Skeletal muscle tissue (tissue), 4 donors: ENCODE measurements around the gene TOLLIP. TPM values are rescaled to one million over a fixed set of nuclear protein-coding genes. Genes with fewer than 3 reads are reported as not detected.
A peak's percentile ranks its signal among the peaks of the same experiment; 100 is the strongest.

Experiments
- H3K27ac ChIP-seq: one replicate; pipeline ENCODE4 v1.7.0; 2013; ENCODE audit warnings: mild to moderate bottlenecking, low read depth, low read length, inconsistent platforms
- H3K27me3 ChIP-seq, 3 donors: one replicate each; pipeline ENCODE4 v1.7.0; 2013; ENCODE audit warnings: low read length in 3 of 3; ENCODE audit not compliant: control insufficient read depth in 3 of 3, insufficient read depth in 3 of 3
- H3K36me3 ChIP-seq, 3 donors: one replicate each; pipeline ENCODE4 v1.7.0; 2013; ENCODE audit warnings: low read length in 3 of 3; ENCODE audit not compliant: control insufficient read depth in 3 of 3, insufficient read depth in 3 of 3
- H3K4me1 ChIP-seq, 3 donors: one replicate each; pipeline ENCODE4 v1.7.0; 2013; ENCODE audit warnings: low read length in 3 of 3, mild to moderate bottlenecking in 3 of 3; ENCODE audit not compliant: control insufficient read depth in 3 of 3, insufficient read depth in 3 of 3
- H3K4me3 ChIP-seq, 3 donors: one replicate each; pipeline ENCODE4 v1.7.0; 2013; ENCODE audit warnings: low read length in 3 of 3
- H3K9ac ChIP-seq, 3 donors: one replicate each; pipeline ENCODE4 v1.7.0; 2013; ENCODE audit warnings: low read length in 3 of 3, mild to moderate bottlenecking in 3 of 3, moderate library complexity in 2 of 3, low read depth in 1 of 3
- H3K9me3 ChIP-seq, 3 donors: one replicate each; pipeline ENCODE4 v1.7.0; 2013; ENCODE audit warnings: low read length in 3 of 3; ENCODE audit not compliant: control insufficient read depth in 3 of 3
- total RNA-seq: library from RNA; depleted of rRNA; stranded (reverse); fragments of >200 nt; gene quantifications from one replicate; pipeline ENCODE4 v1.2.3, GENCODE V29; 2014
- donor health status: Osteomylitis.

Gene TOLLIP
- total RNA-seq, 1 donor from 2014 or later, result 8.9 TPM

DNA sequence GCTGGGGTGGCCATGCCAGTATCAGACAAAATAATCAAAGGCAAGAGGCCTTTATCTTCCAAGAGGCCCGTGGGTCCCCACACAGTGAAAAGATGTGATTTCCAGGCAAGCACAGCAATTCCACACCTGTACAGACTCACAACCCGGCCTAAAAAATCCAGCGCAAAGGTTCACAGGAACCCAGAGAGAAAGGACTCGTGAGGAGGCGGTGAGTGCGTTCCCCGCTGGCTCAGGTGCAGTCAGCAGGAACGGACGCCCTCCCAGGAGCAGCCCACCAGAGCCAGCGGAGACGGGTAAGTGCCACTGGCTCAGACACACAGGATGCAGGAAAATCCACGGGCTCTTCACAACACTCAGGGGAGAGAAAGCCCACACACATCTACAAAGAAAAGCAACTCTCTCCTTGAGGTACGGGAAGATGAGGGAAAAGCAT lies 4.4 kb downstream of the TOLLIP start:
- Histone ChIP-seq H3K27ac (no peak overlapping the region), H3K4me1 (peaks cover 22 to 54% (median 42%) of the 10 kb centered on the region in 3 donors), H3K36me3 (peaks cover 6 to 12% (median 8%) of the 10 kb centered on the region in 3 donors), H3K4me3 (no peak overlapping the region), H3K9ac (peak overlapping the region in 1 of 3 donors; percentile 20), H3K9me3 (no peaks in the 10 kb centered on the region), H3K27me3 (no peaks in the 10 kb centered on the region)

DNA sequence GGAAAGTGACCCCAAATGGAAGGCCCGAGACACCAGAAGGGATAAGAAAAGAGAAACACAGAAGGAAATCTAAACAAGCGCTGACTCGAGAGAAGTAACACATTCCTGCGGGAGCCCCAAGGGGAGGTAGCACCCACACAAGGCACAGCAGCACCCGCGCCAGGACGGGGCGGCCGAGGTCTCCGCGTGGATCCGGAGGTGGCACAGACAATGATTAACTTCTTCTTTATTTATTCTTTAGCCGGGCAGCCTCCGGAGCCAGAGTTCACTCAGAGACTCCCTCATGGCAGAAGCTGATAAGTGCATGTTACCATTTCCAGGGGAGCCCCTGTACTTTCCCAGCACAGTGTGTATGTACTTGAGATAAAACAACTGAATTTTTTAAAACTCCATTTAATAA lies 5.1 kb downstream of the TOLLIP start:
- Histone ChIP-seq H3K4me1 (peaks cover 26 to 59% (median 47%) of the 10 kb centered on the region in 3 donors), H3K9me3 (no peaks in the 10 kb centered on the region), H3K27ac (no peak overlapping the region)

DNA sequence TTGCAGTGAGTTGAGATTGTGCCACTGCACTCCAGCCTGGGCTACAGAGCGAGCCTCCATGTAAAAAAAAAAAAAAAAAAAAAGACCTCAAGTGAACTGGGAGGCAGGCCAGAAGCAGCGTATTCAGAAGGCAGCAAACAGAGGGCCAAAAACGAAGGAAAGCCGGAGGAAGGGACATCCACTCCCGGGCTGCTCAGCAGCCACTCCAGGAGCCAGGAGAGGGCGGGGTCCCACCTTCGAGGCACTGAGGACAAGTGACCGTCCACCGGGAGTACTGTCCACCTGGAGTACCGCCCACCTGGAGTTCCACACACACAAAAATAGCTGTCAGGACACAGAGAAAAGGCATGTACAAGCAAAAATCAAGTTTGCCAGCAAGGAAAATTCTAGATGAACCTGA lies 5.5 kb downstream of the TOLLIP start:
- H3K4me1 ChIP-seq, result peaks cover 29 to 63% (median 51%) of the 10 kb centered on the region in 3 donors
- H3K27ac ChIP-seq, result no peak overlapping the region
- peaks cover 6 to 12% (median 8%) of the 10 kb centered on the region in 3 donors for H3K36me3 ChIP-seq
- H3K9ac ChIP-seq, result peak overlapping the region in 1 of 3 donors; percentile 3
- H3K27me3 ChIP-seq, result no peaks in the 10 kb centered on the region
- H3K9me3 ChIP-seq, result no peaks in the 10 kb centered on the region
- no peak overlapping the region for H3K4me3 ChIP-seq

More for the DNA sequence above, 5.1 kb downstream of the TOLLIP start:
- Histone ChIP-seq H3K4me3 (no peak overlapping the region), H3K9ac (peak overlapping the region in 1 of 3 donors; percentile 3), H3K36me3 (peaks cover 6 to 12% (median 8%) of the 10 kb centered on the region in 3 donors), H3K27me3 (no peaks in the 10 kb centered on the region)

DNA sequence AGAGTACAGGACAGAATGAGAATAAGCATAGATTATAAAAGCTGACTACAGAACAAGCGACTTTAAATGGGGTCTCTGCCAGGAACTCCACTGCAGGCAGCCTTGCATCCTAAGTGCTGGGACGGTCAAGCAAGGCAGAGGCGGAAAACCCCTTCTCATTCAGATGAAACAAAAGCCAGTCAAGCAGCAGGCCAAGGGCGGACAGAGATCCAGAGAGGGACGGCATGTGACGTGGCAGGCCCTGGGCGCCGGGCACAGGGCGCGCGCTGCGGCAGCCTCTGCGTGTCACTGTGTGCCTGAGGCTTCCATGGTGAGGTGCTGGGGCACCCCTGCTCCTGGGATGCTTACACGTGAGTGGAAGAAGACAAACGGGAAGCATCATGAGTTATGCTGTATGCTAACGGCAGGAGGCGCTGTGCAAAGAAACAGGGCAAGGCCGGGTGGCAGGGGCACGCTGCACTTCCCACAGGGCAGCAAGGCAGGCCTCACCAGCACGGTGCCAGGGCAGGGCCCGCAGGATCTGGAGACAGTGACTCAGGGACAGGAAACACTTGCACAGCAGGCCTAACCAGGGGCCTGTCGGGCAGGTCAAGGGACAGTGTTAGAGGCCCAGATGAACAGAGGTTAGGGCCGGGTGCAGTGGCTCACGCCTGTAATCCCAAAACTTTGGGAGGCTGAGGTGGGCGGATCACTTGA lies 6.2 kb downstream of the TOLLIP start:
- Histone ChIP-seq H3K4me1 (peaks cover 32 to 63% (median 51%) of the 10 kb centered on the region in 3 donors), H3K9ac (peak overlapping the region in 1 of 3 donors; percentile 16), H3K36me3 (peaks cover 6 to 12% (median 8%) of the 10 kb centered on the region in 3 donors), H3K27me3 (no peaks in the 10 kb centered on the region), H3K9me3 (no peaks in the 10 kb centered on the region), H3K4me3 (no peak overlapping the region), H3K27ac (no peak overlapping the region)

DNA sequence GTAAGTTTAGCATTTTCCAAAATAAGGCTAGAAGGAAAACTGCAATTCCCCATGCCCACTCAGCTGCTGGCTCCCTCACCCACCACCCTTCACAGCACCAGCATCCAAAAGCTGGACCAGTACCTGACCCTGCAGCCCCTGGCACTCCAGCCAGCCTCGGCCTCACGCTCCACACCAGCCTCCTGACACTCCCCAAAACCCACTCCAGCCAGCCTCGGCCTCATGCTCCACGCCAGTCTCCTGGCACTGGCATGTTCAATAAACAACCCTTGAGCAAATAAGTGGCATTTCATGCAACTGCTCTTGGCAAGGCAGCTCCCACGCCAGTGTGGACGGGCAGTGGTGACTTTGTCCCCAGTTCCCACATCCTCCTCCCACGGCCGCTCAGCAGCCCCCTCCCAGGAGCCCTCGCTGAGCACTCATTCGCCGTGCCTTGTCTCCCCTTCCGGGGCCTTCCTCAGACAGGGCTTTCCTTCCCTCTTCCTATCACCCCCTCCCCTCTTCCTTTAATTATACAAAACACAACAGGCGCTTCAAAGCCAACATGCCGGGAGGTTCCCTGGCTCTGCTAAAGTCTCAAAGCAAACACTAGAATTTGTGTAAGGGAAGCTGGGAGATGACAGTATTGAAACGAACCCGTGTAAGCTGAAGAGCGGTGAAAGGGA lies 6.8 kb downstream of the TOLLIP start:
- Histone ChIP-seq H3K27ac (no peak overlapping the region), H3K4me1 (peaks cover 34 to 63% (median 51%) of the 10 kb centered on the region in 3 donors), H3K9me3 (no peaks in the 10 kb centered on the region), H3K9ac (no peak overlapping the region), H3K27me3 (no peaks in the 10 kb centered on the region), H3K36me3 (peaks cover 6 to 14% (median 13%) of the 10 kb centered on the region in 3 donors), H3K4me3 (no peak overlapping the region)

DNA sequence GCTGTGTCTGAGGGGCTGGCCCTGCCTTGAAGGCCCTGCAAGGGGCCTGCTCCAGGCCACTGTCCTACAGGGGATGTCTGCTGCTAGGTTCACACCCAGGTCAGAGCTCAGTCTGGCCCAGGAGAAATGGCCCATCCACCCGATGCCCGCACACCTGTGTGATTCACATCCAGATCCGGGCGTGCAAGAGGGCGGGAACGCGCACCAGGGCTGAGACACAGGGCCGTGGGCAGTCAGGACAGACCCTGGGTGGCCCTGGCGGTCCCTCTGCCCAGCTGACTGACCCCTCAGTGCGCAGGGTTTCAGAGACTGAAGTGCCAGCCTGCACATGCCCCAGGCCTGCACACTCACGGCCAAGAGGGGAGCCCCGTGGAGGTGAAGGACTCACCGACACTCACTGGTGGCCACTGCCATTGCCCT lies 7.4 kb downstream of the TOLLIP start:
- no peak overlapping the region for H3K4me3 ChIP-seq
- peaks cover 33 to 63% (median 50%) of the 10 kb centered on the region in 3 donors for H3K4me1 ChIP-seq
- H3K36me3 ChIP-seq, result peaks cover 2 to 14% (median 10%) of the 10 kb centered on the region in 3 donors
- no peak overlapping the region for H3K9ac ChIP-seq
- no peak overlapping the region for H3K27ac ChIP-seq
- H3K9me3 ChIP-seq, result no peaks in the 10 kb centered on the region
- no peaks in the 10 kb centered on the region for H3K27me3 ChIP-seq

DNA sequence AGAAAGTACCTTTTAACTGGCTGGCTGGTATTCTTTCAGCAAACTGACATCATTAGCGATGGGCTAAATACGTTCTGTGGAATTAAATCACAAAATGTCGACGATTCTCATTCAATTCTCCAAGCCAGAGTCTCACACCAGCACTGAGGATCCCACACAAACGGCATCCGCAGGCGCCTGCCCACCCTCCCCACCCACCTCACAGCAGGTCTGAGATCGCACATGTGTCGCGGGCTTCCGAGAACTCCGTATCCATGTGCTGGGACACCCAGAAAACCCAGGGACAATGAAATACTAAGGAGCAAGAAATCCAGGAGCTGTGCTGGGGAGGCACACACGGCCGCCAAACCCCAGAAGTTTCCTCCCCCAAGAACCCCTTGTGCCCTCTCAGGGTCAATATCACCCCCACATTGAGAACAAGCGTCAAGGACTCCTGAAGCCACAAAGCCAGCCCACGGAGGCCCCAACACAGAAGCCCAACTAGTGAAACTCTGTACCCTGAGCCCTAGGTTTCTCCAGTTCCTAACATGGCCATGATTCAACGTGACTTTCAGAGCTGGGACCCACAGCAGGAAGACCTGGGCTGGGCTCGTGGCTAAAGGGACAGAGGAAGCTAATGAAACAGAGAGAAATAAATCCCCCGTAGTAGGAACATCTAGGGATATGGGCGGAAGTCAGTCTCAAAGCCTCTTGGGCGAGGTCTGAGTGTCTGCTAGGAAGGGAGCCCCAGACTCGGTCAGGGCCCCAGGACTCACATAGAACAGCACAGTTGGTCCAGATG lies 8.0 kb downstream of the TOLLIP start:
- Histone ChIP-seq H3K27me3 (no peaks in the 10 kb centered on the region), H3K4me1 (peaks cover 30 to 61% (median 46%) of the 10 kb centered on the region in 3 donors), H3K9me3 (no peaks in the 10 kb centered on the region), H3K36me3 (peaks cover 0 to 14% (median 8%) of the 10 kb centered on the region in 3 donors), H3K4me3 (no peak overlapping the region), H3K27ac (no peak overlapping the region), H3K9ac (no peak overlapping the region)

DNA sequence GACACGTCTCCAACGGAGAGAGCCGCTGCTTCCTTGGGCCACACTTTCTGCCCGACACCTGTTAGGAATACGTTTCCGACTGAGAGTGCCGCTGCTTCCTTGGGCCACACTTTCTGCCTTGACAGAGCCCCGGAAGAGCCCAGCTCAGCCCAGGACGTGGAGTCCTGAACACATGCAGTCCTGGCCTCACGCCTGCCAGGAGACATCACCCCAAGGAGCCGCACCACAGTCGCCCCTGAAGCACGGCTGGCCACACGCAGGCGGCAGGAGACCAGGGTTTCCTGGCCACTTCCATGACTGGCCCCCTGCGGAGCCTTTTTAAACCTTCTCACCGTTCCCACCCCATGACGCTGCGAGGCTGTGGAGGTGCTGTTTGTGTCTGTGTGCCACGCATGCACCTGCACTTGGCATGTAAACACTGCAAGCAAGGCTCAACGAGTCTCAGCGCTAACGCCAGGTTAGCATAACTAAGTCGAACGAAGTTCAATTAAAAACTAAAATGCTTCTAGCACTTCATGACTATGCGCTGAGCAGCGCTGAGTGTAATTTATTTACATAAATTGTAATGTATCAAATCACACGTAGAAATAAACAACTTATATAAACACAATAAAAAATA lies 8.8 kb downstream of the TOLLIP start:
- Histone ChIP-seq H3K9ac (no peak overlapping the region), H3K4me1 (peaks cover 30 to 61% (median 46%) of the 10 kb centered on the region in 3 donors)

DNA sequence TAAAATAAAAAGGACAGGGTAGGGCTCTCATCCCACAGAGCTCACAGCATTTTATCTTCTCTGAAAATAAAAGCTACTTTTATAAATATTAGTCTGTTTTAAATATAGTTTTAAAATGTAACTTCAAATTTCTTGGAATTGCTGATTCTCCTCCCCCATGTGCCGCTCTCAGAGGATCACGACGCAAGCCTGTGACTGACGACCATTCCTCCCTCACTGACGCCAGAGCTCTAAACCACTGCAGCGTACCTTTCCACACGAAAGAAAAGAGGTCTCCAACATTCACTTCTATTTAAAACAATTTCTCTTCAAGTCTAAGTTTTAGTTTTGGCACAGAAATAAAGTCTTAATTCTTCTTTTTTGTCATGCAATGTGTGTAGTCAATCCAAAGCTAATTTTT lies 9.3 kb downstream of the TOLLIP start:
- Histone ChIP-seq H3K9ac (no peak overlapping the region), H3K4me1 (peaks cover 30 to 61% (median 46%) of the 10 kb centered on the region in 3 donors), H3K4me3 (no peak overlapping the region), H3K9me3 (no peaks in the 10 kb centered on the region), H3K36me3 (peaks cover 5 to 10% (median 9%) of the 10 kb centered on the region in 3 donors), H3K27me3 (no peaks in the 10 kb centered on the region), H3K27ac (peak overlapping the region; percentile 22)

More for the DNA sequence above, 8.8 kb downstream of the TOLLIP start:
- H3K36me3 ChIP-seq, result peaks cover 0 to 11% (median 8%) of the 10 kb centered on the region in 3 donors
- no peaks in the 10 kb centered on the region for H3K9me3 ChIP-seq
- peak overlapping the region; percentile 22 for H3K27ac ChIP-seq
- no peaks in the 10 kb centered on the region for H3K27me3 ChIP-seq
- no peak overlapping the region for H3K4me3 ChIP-seq
